RWPE2 (cell line): ENCODE measurements around the gene VARS2.
A peak's percentile ranks its signal among the peaks of the same experiment; 100 is the strongest.

Experiments
- ATAC-seq: fragments of 200-7000 bp; cut with Tn5 transposase; 3 replicates; pipeline ENCODE4 v1.9.1; 2021; ENCODE audit warnings: low read depth
- DNase-seq: peaks from one replicate; pipeline ENCODE4 v3.0.0-alpha.2; 2020; ENCODE audit warnings: low spot score
- H3K27ac ChIP-seq: fragments of 450-650 bp; 2 replicates; pipeline ENCODE4 v1.5.1; 2017; ENCODE audit warnings: mild to moderate bottlenecking; ENCODE audit not compliant: poor library complexity, severe bottlenecking
- H3K27me3 ChIP-seq: fragments of 250-450 bp; sonication (Bioruptor Pico); 2 replicates; pipeline ENCODE4 v1.5.1; 2021; ENCODE audit warnings: mild to moderate bottlenecking, moderate library complexity; ENCODE audit not compliant: insufficient read depth, poor library complexity, severe bottlenecking
- H3K36me3 ChIP-seq: fragments of 250-450 bp; sonication (Bioruptor Pico); 2 replicates; pipeline ENCODE4 v1.5.1; 2020; ENCODE audit warnings: low read depth, mild to moderate bottlenecking, moderate library complexity
- H3K4me1 ChIP-seq: fragments of 250-450 bp; sonication (Bioruptor Pico); 2 replicates; pipeline ENCODE4 v1.5.1; 2021; ENCODE audit warnings: mild to moderate bottlenecking, moderate library complexity; ENCODE audit not compliant: insufficient read depth, poor library complexity, severe bottlenecking
- H3K4me3 ChIP-seq: fragments of 250-450 bp; sonication (Bioruptor Pico); 2 replicates; pipeline ENCODE4 v1.5.1; 2021; ENCODE audit warnings: mild to moderate bottlenecking, moderate library complexity; ENCODE audit not compliant: severe bottlenecking
- H3K9me3 ChIP-seq: fragments of 250-450 bp; sonication (Bioruptor Pico); 2 replicates; pipeline ENCODE4 v1.5.1; 2021; ENCODE audit warnings: mild to moderate bottlenecking, moderate library complexity; ENCODE audit not compliant: severe bottlenecking
- CTCF ChIP-seq: fragments of 450-650 bp; IDR thresholded peaks from one replicate; pipeline ENCODE4 v1.5.1; 2017; ENCODE audit warnings: mild to moderate bottlenecking, moderate library complexity; ENCODE audit not compliant: poor library complexity, severe bottlenecking

VARS2 gene

DNA sequence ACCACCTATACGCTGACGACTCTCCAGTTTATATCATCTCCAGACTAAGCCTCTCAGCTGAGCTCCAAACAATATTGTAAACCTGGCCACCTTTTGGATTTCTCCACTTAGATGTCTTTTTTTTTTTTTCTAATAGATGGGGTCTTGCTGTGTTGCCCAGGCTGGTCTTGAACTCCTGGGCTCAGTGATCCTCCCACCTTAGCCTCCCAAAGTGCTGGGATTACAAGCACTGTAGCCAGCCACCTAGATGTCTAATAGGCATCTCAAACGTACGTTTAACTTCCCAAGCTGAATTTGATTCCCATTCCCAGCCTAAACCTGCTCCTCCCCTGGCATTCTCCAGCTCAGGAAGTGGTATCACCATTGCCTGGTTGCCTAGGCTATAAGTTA, 24.5 kb upstream of the VARS2 start:
- Histone ChIP-seq H3K9me3 (no peaks in the 10 kb centered on the region), H3K4me1 (peaks cover 33% of the 10 kb centered on the region), H3K27me3 (no peaks in the 10 kb centered on the region), H3K27ac (peak overlapping the region; percentile 95), H3K4me3 (no peak overlapping the region), H3K36me3 (peaks cover 79% of the 10 kb centered on the region)
- TF ChIP-seq CTCF = no peak
- ATAC-seq (no peak), DNase-seq (no peak)

DNA sequence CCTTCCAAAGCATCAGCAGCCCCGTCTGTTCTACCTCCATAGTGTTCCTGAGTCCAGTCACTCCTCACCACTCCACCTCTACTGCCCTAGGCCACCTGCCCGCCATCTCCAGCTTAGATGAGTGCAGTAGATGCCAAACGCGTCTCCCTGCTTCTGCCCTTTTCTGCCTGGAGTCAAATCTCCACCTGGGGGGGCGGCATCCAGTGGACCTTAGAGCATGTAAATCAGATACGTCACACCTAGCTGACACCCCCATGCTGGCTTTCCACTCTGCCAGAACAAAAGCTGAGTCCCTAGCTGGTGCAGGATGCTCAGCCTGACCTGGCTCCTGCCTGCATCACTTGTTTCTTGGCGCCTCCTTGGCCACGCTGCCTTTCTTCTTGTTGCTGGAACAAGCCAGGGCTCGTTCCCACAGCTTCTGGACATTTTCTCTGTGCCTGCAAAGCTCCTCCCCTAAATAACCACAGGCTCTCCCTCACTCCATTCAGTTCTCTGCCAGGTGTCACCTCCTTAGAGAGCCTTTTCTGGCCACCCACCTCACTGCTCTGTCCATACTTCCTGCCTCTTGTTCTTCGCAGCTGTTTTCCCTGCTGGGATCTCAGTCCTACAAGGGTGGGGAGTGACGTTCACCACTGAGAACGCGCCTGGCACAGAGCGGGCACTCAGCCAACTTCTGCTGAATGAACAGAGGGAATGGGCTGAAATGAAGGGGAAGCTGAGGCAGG, 24.0 kb upstream of the VARS2 start:
- ATAC-seq (peak; percentile 6; the same call in 2 of the 3 replicates), DNase-seq (no peak)
- H3K9me3 ChIP-seq = no peaks in the 10 kb centered on the region
- H3K27me3 ChIP-seq = no peaks in the 10 kb centered on the region
- peaks cover 85% of the 10 kb centered on the region for H3K36me3 ChIP-seq
- TF ChIP-seq CTCF = no peak
- H3K4me1 ChIP-seq = peaks cover 33% of the 10 kb centered on the region
- no peak overlapping the region for H3K4me3 ChIP-seq
- H3K27ac ChIP-seq = peak overlapping the region; percentile 95

DNA sequence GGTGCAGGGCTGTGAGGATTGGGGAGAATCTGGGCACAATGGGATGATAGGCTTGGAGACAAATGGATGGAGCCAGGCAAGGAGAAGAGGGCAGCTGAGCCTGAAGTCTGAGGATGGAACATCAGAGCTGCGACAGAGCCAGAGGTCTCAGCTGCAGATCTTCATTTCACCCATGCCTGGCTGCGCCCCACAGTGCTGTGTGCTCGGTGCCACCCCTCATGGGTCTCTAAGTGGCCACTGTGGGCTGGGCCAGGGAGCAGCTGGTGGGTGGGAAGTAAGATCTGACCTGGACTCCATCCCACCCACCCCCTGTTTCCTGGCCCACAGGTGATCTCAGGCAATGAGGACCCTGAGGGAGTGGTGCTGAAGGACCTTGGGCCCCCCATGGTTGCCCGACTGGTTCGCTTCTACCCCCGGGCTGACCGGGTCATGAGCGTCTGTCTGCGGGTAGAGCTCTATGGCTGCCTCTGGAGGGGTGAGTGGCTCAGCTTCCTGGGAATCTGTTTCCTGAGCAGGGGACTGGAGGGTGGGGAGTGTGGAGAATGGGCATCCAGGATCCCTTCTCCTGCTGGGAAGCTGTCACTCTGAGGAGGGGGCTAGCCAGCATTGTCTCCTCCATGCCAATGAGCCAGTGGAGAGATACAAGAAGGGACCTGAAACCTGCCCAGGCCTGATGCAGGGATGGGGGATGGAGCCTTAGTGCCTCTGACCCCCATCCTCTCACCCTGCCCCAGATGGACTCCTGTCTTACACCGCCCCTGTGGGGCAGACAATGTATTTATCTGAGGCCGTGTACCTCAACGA, 23.2 kb upstream of the VARS2 start:
- H3K27ac ChIP-seq = peak overlapping the region; percentile 95

DNA sequence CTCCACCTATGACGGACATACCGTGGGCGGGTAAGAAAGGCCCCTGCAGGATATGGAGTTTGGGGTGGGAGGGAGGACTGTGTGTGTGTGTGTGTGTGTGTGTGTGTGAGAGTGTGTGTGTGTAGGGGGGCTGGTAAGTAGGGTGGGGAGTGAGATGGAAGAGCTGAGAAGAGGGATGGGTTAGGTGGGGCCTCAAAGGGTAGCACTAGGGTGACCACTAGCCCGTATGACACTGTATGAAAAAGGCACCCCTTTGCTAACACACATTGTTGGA, 22.7 kb upstream of the VARS2 start:
- no peak for TF ChIP-seq CTCF
- Histone ChIP-seq H3K4me1 (peaks cover 32% of the 10 kb centered on the region), H3K27me3 (no peaks in the 10 kb centered on the region), H3K4me3 (no peak overlapping the region), H3K9me3 (no peaks in the 10 kb centered on the region), H3K27ac (no peak overlapping the region), H3K36me3 (peaks cover 98% of the 10 kb centered on the region)
- no peak for DNase-seq
- ATAC-seq = no peak

More for the DNA sequence above, 23.2 kb upstream of the VARS2 start:
- Histone ChIP-seq H3K36me3 (peaks cover 93% of the 10 kb centered on the region), H3K27me3 (no peaks in the 10 kb centered on the region), H3K4me1 (peaks cover 33% of the 10 kb centered on the region), H3K4me3 (no peak overlapping the region), H3K9me3 (no peaks in the 10 kb centered on the region)
- ATAC-seq (no peak), DNase-seq (no peak)
- TF ChIP-seq CTCF = no peak
